Colonic mucosa (tissue), 4 donors: ENCODE results near the gene OST4. TPM values are rescaled to one million over a fixed set of nuclear protein-coding genes. Genes with fewer than 3 reads are reported as not detected.
"Not testable (repeated sequence)": the region's sequence is repeated elsewhere in the genome, so short reads cannot be mapped to it uniquely, and the experiment has no call there.

Experiments
- DNase-seq: peaks from one replicate; pipeline ENCODE4 v3.0.0-alpha.2; 2020
- H3K27ac ChIP-seq: fragments of 200-600 bp; one replicate; pipeline ENCODE4 v1.8.0; 2021
- H3K27me3 ChIP-seq: fragments of 200-600 bp; one replicate; pipeline ENCODE4 v1.8.0; 2021
- H3K36me3 ChIP-seq: fragments of 200-600 bp; one replicate; pipeline ENCODE4 v1.8.0; 2021
- H3K4me1 ChIP-seq: fragments of 200-600 bp; one replicate; pipeline ENCODE4 v1.8.0; 2021; ENCODE audit warnings: mild to moderate bottlenecking
- H3K4me3 ChIP-seq: fragments of 200-600 bp; one replicate; pipeline ENCODE4 v1.8.0; 2021
- H3K9ac ChIP-seq, 2 donors: one replicate each; pipeline ENCODE4 v1.7.0; 2013; ENCODE audit warnings: control low read depth in 2 of 2, low read depth in 2 of 2, low read length in 2 of 2
- H3K9me3 ChIP-seq: fragments of 200-600 bp; one replicate; pipeline ENCODE4 v1.8.0; 2021
- intact Hi-C: fragments of 100-400 bp; cut with DNase I; formaldehyde crosslinking; loops from one replicate; pipeline ENCODE4 v1.14.1; 2022
- total RNA-seq, 2 donors: library from RNA; stranded (reverse); fragmentation: NEBNext Ultra II Directional in 1 of 2; extraction: Animal tissue kit (Norgen Biotek cat#: 25700) in 1 of 2; gene quantifications; one replicate each; pipeline ENCODE4 v1.2.1, GENCODE V29; 2021
- TF ChIP-seq, protein P1 (sequence below): fragments of 200-600 bp; IDR thresholded peaks from one replicate; pipeline ENCODE4 v1.8.0; 2022; ENCODE audit warnings: antibody characterized with exemption, mild to moderate bottlenecking
- donor health status: healthy.
- donor health status: DM: no; HTN: no; CAD: no.
- donor health status: DM: no; HTN: no; CAD: no.

The OST4 gene
- total RNA-seq, 2 donors from 2014 or later = 272 to 331 TPM

DNA sequence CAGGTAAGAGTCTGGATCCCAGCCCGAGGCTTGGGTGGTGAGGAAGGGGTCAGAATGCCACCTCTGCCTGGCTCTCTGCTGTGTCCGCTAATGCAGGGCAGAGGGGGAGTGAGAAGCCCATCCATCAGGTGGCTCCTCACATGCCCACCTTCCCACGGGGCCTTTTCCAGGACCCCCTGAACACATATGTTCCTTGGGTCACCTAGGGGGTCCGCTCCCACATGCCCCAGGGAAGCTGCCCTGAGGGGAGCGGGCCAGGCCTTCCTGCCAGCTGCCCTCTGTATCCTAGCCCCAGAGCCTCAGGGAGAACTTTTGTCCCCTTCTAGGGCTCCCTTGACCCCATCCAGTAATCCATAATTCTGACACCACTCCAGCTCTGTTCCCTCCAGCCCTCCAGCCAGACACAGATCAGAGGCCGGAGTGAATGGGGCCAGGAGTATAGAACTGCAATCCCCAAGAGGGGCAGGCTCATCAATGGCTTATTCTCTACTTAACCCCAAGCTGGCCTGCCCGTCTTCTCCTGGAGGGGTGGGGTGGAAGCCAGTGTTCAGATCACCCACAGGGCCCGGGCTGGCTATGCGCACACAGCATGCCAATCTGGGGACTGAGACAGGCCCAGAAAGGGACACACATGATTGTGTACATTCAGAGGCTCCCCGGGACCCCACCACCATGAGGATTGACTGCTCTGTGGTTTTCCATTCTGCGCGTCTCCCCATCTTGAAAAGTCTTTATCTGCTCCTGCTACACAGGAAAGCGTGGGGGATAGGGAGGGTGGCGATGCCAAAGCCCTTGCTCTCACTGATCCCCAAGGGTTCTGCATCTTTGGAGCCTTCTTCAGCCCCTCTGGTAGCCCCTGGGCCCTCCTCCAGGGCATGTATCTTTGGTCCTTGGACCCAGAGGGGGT lies 8.0 kb upstream of the OST4 start:
- intact Hi-C loops = loop anchor here (10.0 kb wide), 1 partner anchor 45 kb away; the partner anchor contains the start of gene TMEM214
- Histone ChIP-seq H3K27me3 (no peaks in the 10 kb centered on the region), H3K9ac (peak overlapping the region; percentile 28 to 55), H3K4me1 (peaks cover 13% of the 10 kb centered on the region), H3K9me3 (no peaks in the 10 kb centered on the region), H3K4me3 (peak overlapping the region; percentile 44), H3K36me3 (no peaks in the 10 kb centered on the region), H3K27ac (peak overlapping the region; percentile 95)
- no peak for DNase-seq
- TF ChIP-seq, protein P1, sequence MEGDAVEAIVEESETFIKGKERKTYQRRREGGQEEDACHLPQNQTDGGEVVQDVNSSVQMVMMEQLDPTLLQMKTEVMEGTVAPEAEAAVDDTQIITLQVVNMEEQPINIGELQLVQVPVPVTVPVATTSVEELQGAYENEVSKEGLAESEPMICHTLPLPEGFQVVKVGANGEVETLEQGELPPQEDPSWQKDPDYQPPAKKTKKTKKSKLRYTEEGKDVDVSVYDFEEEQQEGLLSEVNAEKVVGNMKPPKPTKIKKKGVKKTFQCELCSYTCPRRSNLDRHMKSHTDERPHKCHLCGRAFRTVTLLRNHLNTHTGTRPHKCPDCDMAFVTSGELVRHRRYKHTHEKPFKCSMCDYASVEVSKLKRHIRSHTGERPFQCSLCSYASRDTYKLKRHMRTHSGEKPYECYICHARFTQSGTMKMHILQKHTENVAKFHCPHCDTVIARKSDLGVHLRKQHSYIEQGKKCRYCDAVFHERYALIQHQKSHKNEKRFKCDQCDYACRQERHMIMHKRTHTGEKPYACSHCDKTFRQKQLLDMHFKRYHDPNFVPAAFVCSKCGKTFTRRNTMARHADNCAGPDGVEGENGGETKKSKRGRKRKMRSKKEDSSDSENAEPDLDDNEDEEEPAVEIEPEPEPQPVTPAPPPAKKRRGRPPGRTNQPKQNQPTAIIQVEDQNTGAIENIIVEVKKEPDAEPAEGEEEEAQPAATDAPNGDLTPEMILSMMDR = no peak

DNA sequence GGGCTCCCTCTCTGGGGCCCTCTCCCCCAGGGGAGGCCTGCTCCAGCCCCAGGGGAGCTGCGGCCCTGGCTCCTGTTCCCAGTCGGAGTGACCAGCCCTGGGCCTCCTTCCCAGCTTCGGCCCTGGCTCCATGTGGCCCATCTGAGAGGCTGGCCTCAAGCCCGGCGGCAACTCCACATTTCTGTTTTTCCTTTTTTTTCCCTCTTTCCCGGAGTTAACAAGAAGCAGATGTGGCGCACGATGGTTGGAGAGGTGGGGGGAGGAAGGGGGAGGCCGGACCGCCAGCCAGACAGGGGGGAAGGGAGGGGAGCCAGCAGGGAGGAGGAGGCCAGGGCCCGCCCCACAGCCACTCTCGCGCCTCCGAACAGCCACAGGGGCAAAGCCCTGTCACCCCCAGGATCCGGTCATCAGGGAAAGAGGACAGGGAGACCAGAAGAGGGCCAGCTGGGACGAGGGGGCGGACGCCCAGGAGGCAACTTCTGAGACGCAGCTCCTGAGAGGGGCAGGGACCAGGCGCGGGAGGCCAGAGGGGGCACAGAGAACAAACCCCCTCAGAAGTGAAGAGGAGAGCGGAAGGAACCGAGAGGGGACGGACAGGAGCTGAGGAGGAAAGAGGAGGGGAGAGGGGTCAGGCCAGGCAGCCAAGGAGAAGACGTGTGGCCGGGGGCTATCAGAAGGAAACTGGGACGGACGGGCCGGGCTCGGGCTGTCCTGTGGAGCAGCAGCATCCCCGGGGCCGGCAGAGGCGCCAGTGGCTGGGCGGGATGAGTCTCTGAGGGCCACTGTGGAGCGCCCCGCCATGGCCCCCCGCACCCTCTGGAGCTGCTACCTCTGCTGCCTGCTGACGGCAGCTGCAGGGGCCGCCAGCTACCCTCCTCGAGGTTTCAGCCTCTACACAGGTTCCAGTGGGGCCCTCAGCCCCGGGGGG lies 7.1 kb upstream of the OST4 start, which contains the start of gene EMILIN1:
EMILIN1 (plus strand) TSS at position 349 of the 928 bp plus-strand sequence; CDS start at position 800, 451 bp downstream.
- H3K27me3 ChIP-seq = no peaks in the 10 kb centered on the region
- H3K9me3 ChIP-seq = no peaks in the 10 kb centered on the region
- TF ChIP-seq, protein P1 = no peak
- peak within 1 kb of the TSS; percentile 44 for H3K4me3 ChIP-seq
- H3K36me3 ChIP-seq = no peaks in the 10 kb centered on the region
- intact Hi-C loops = no loop called here
- H3K9ac ChIP-seq = peak within 1 kb of the TSS; percentile 28 to 55
- peaks cover 14% of the 10 kb centered on the region for H3K4me1 ChIP-seq
- DNase-seq = peak; percentile 68
- peak within 1 kb of the TSS; percentile 95 for H3K27ac ChIP-seq

DNA sequence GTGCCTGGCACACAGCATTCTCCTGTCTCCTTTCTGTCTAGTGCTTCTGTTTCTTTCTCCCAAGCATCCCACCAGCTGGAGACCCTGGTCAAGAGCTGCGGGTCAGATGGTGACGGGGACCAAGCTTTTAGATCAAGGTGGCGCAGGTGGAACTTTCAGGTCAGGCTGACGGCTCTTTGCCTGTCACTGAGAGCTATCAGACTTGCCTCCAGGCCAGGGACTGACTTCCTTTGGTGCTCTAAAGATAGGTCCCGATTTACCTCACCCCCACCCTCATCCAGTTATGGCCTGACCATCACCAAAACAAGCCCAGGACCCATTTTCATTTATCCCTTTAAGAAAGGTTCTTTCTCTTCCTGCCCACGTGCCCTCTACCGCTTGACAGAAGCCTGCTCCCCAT lies 5.8 kb upstream of the OST4 start:
- H3K27me3 ChIP-seq = no peaks in the 10 kb centered on the region
- peak overlapping the region; percentile 95 for H3K27ac ChIP-seq
- intact Hi-C loops = no loop called here
- H3K4me1 ChIP-seq = peaks cover 16% of the 10 kb centered on the region
- H3K36me3 ChIP-seq = no peaks in the 10 kb centered on the region
- DNase-seq = no peak
- TF ChIP-seq, protein P1 = no peak
- no peak overlapping the region for H3K9ac ChIP-seq
- no peaks in the 10 kb centered on the region for H3K9me3 ChIP-seq
- no peak overlapping the region for H3K4me3 ChIP-seq

DNA sequence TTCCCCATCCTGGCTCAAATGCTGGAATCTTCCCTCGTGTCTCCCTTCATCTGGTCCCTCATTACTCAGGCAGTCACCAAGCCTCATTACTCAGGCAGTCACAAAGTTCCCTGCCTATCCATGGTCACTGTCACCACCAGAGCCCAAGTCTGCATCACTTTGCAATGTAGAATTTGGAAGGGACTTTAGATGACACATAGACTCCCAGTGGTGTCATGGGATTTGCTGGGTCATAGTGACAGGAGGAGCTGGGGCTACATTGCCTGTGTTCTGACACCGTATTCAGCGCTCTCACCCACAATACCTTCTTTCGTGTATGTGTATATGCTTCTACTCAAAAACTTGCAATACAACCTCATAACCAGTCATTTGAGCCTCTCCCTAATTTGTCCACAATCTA lies 4.9 kb upstream of the OST4 start:
- intact Hi-C loops = no loop called here
- H3K4me1 ChIP-seq = peaks cover 11% of the 10 kb centered on the region

DNA sequence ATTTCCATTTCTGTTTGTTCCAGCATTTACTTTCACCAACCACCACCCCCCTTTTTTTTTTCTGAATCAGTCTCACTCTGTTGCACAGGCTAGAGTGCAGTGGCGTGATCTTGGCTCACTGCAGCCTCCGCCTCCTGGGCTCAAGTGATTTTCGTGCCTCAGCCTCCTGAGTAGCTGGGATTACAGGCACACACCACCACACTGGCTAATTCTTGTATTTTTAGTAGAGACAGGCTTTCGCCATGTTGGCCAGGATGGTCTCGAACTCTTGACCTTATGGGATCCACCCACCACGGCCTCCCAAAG lies 4.1 kb upstream of the OST4 start:
- H3K9ac ChIP-seq, H3K9me3 ChIP-seq, DNase-seq, H3K27me3 ChIP-seq, H3K4me3 ChIP-seq, H3K36me3 ChIP-seq, intact Hi-C loops: not testable (repeated sequence)
- H3K27ac ChIP-seq = peak overlapping the region; percentile 95
- H3K4me1 ChIP-seq = peaks cover 13% of the 10 kb centered on the region

More for the DNA sequence above, 4.9 kb upstream of the OST4 start:
- H3K27ac ChIP-seq = peak overlapping the region; percentile 95
- H3K9ac ChIP-seq = no peak overlapping the region
- no peaks in the 10 kb centered on the region for H3K27me3 ChIP-seq
- H3K9me3 ChIP-seq = no peaks in the 10 kb centered on the region
- no peaks in the 10 kb centered on the region for H3K36me3 ChIP-seq
- TF ChIP-seq, protein P1 = no peak
- no peak for DNase-seq
- H3K4me3 ChIP-seq = no peak overlapping the region
